GM23338 (cell line): Measurements from ENCODE around the gene MAP2K1. TPM values are rescaled to one million over a fixed set of nuclear protein-coding genes. Genes with fewer than 3 reads are reported as not detected.

Experiments
- ATAC-seq: fragments of 200-7000 bp; cut with Tn5 transposase; 3 replicates; pipeline ENCODE4 v1.9.1; 2020
- DNase-seq: peaks from one replicate; pipeline ENCODE4 v3.0.0-alpha.2; 2015; ENCODE audit warnings: low spot score
- H2AFZ ChIP-seq: fragments of 200-600 bp; sonication (generic); 2 replicates; pipeline ENCODE4 v1.8.0; 2016; ENCODE audit warnings: antibody characterized with exemption, mild to moderate bottlenecking, moderate library complexity
- H3F3A ChIP-seq: fragments of 200-600 bp; sonication (generic); replicated peaks from 2 replicates; pipeline ENCODE4 v1.8.0; 2017; ENCODE audit warnings: antibody characterized with exemption, mixed run types, low read depth
- H3K27ac ChIP-seq: fragments of 200-600 bp; sonication (generic); 2 replicates; pipeline ENCODE4 v1.6.1; 2016; ENCODE audit warnings: low read depth
- H3K27me3 ChIP-seq: fragments of 200-600 bp; sonication (generic); 2 replicates; pipeline ENCODE4 v1.8.0; 2016; ENCODE audit warnings: mild to moderate bottlenecking, mixed run types, moderate library complexity; ENCODE audit not compliant: insufficient read depth
- H3K36me3 ChIP-seq: fragments of 200-600 bp; sonication (generic); 2 replicates; pipeline ENCODE4 v1.8.0; 2016; ENCODE audit warnings: mild to moderate bottlenecking; ENCODE audit not compliant: insufficient read depth
- H3K4me1 ChIP-seq: fragments of 200-600 bp; sonication (generic); 2 replicates; pipeline ENCODE4 v1.8.0; 2016; ENCODE audit warnings: mild to moderate bottlenecking, moderate library complexity; ENCODE audit not compliant: insufficient read depth
- H3K4me2 ChIP-seq: fragments of 200-600 bp; sonication (generic); 2 replicates; pipeline ENCODE4 v1.7.1; 2017; ENCODE audit warnings: mixed run types
- H3K4me3 ChIP-seq: fragments of 200-600 bp; sonication (generic); 2 replicates; pipeline ENCODE4 v1.6.1; 2016; ENCODE audit warnings: mixed run types
- H3K79me2 ChIP-seq: fragments of 200-600 bp; sonication (generic); replicated peaks from 2 replicates; pipeline ENCODE4 v1.8.0; 2017; ENCODE audit warnings: mild to moderate bottlenecking; ENCODE audit not compliant: insufficient read depth
- H3K9me2 ChIP-seq: fragments of 200-600 bp; sonication (generic); 2 replicates; pipeline ENCODE4 v1.8.0; 2017; ENCODE audit not compliant: insufficient read depth
- H4K20me1 ChIP-seq: fragments of 200-600 bp; sonication (generic); replicated peaks from 2 replicates; pipeline ENCODE4 v1.8.0; 2017; ENCODE audit warnings: mild to moderate bottlenecking; ENCODE audit not compliant: insufficient read depth
- H3K27ac Mint-ChIP-seq: 2 replicates; pipeline ENCODE4 v1.8.0; 2020; ENCODE audit warnings: inconsistent platforms, mild to moderate bottlenecking, moderate library complexity, mixed read lengths
- H3K27me3 Mint-ChIP-seq: 3 replicates; pipeline ENCODE4 v1.8.0; 2022; ENCODE audit warnings: low read depth, mild to moderate bottlenecking, moderate library complexity, mixed read lengths, inconsistent platforms; ENCODE audit not compliant: insufficient read depth, poor library complexity
- H3K36me3 Mint-ChIP-seq: 3 replicates; pipeline ENCODE4 v1.8.0; 2021; ENCODE audit warnings: low read depth, mild to moderate bottlenecking, inconsistent platforms, moderate library complexity, mixed read lengths
- H3K4me1 Mint-ChIP-seq: 3 replicates; pipeline ENCODE4 v1.8.0; 2020; ENCODE audit warnings: mild to moderate bottlenecking, inconsistent platforms, mixed read lengths
- H3K4me3 Mint-ChIP-seq: 3 replicates; pipeline ENCODE4 v1.8.0; 2021; ENCODE audit warnings: moderate library complexity, mild to moderate bottlenecking, inconsistent platforms, mixed read lengths
- H3K9me3 Mint-ChIP-seq: 3 replicates; pipeline ENCODE4 v1.8.0; 2020; ENCODE audit warnings: moderate library complexity, mild to moderate bottlenecking, inconsistent platforms, mixed read lengths
- CREB1 ChIP-seq: fragments of 250-450 bp; sonication (Bioruptor Pico); IDR thresholded peaks from 2 replicates; pipeline ENCODE4 v1.5.0; 2020; ENCODE audit warnings: low read depth, mild to moderate bottlenecking, moderate library complexity
- CTCF ChIP-seq, 2 experiments: fragments of 200-600 bp in 1 of 2; sonication (generic) in 1 of 2; conservative IDR thresholded peaks; 2 replicates each; pipeline versions ENCODE4 v1.5.1 to v1.6.1; 2016 to 2017; ENCODE audit warnings: antibody characterized with exemption in 2 of 2, low read depth in 2 of 2, mild to moderate bottlenecking in 2 of 2, moderate library complexity in 1 of 2
- EZH2 ChIP-seq: fragments of 200-600 bp; sonication (generic); IDR thresholded peaks from one replicate; pipeline ENCODE4 v1.8.0; 2017; ENCODE audit warnings: antibody characterized with exemption, mild to moderate bottlenecking, low read depth; ENCODE audit not compliant: unreplicated experiment
- EZH2phosphoT487 ChIP-seq: fragments of 200-600 bp; sonication (generic); IDR thresholded peaks from one replicate; pipeline ENCODE4 v1.8.1; 2018; ENCODE audit warnings: antibody characterized with exemption; ENCODE audit not compliant: unreplicated experiment
- JUNB ChIP-seq: IDR thresholded peaks from one replicate; pipeline ENCODE4 v1.6.1; 2016; ENCODE audit warnings: antibody characterized with exemption; ENCODE audit not compliant: unreplicated experiment
- NANOG ChIP-seq: IDR thresholded peaks from 2 replicates; pipeline ENCODE4 v1.6.1; 2016; ENCODE audit warnings: antibody characterized with exemption, borderline replicate concordance
- POLR2AphosphoS5 ChIP-seq: IDR thresholded peaks from 2 replicates; pipeline ENCODE4 v1.6.1; 2016; ENCODE audit warnings: antibody characterized with exemption, low read depth
- STAT1 ChIP-seq: IDR thresholded peaks from one replicate; pipeline ENCODE4 v1.6.1; 2016; ENCODE audit warnings: antibody characterized with exemption; ENCODE audit not compliant: unreplicated experiment
- ZNF114 ChIP-seq: fragments of 250-450 bp; sonication (Bioruptor Pico); IDR thresholded peaks from 2 replicates; pipeline ENCODE4 v1.5.0; 2020; ENCODE audit warnings: mild to moderate bottlenecking, moderate library complexity
- ZNF331 ChIP-seq: fragments of 250-450 bp; sonication (Bioruptor Pico); IDR thresholded peaks from 2 replicates; pipeline ENCODE4 v1.5.0; 2020; ENCODE audit warnings: low read depth, mild to moderate bottlenecking, moderate library complexity
- ZNF462 ChIP-seq: fragments of 250-450 bp; sonication (Bioruptor Pico); IDR thresholded peaks from 2 replicates; pipeline ENCODE4 v1.5.0; 2020; ENCODE audit warnings: mild to moderate bottlenecking, moderate library complexity
- polyA plus RNA-seq: library from polyadenylated mRNA; unstranded; fragments of >200 nt; fragmentation: Nextera tagmentation; extraction: Ambion mirVana; gene quantifications from 2 replicates; pipeline ENCODE4 v1.2.1, GENCODE V29; 2016
- total RNA-seq: library from RNA; depleted of rRNA; stranded (reverse); fragments of >200 nt; shearing (Covaris generic); gene quantifications from 2 replicates; pipeline ENCODE4 v1.2.3, GENCODE V29; 2014
- TF ChIP-seq, protein P1 (sequence below): IDR thresholded peaks from 2 replicates; pipeline ENCODE4 v1.6.1; 2016; ENCODE audit warnings: antibody characterized with exemption
- TF ChIP-seq, protein P2 (sequence below): IDR thresholded peaks from one replicate; pipeline ENCODE4 v1.6.1; 2018; ENCODE audit warnings: antibody characterized with exemption; ENCODE audit not compliant: unreplicated experiment

The MAP2K1 gene
- total and polyA plus RNA-seq, 2 experiments from 2014 or later = 42.0 to 68.5 TPM

GRCh38 chr15:66389859-66390381 is 3.2 kb downstream of the MAP2K1 start:
- H3K4me2 ChIP-seq = 0 out of 2 replicates have a peak overlapping the region, but pooled peaks have one; percentile 5
- no peaks in the 10 kb centered on the region for H3K9me2 ChIP-seq
- ATAC-seq (no peak), DNase-seq (no peak)
- H3F3A ChIP-seq = 0 out of 2 replicates have a peak, but pooled peaks cover 6% of the 10 kb centered on the region
- no peak overlapping the region for H3K4me3 ChIP-seq
- TF ChIP-seq STAT1 = no peak
- TF ChIP-seq EZH2 = no peak
- TF ChIP-seq, protein P1, sequence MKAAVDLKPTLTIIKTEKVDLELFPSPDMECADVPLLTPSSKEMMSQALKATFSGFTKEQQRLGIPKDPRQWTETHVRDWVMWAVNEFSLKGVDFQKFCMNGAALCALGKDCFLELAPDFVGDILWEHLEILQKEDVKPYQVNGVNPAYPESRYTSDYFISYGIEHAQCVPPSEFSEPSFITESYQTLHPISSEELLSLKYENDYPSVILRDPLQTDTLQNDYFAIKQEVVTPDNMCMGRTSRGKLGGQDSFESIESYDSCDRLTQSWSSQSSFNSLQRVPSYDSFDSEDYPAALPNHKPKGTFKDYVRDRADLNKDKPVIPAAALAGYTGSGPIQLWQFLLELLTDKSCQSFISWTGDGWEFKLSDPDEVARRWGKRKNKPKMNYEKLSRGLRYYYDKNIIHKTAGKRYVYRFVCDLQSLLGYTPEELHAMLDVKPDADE = no peak
- TF ChIP-seq ZNF462 (CRISPR knock-in tag) = no peak
- no peak for TF ChIP-seq CTCF (conservative IDR thresholded peaks at IDR 0.05; ENCODE audit: low read depth in 2 of 2)
- TF ChIP-seq EZH2phosphoT487 = no peak
- no peak for TF ChIP-seq ZNF331 (CRISPR knock-in tag)
- TF ChIP-seq JUNB = no peak
- TF ChIP-seq CREB1 (CRISPR knock-in tag) = no peak
- no peak for TF ChIP-seq NANOG
- TF ChIP-seq, protein P2, sequence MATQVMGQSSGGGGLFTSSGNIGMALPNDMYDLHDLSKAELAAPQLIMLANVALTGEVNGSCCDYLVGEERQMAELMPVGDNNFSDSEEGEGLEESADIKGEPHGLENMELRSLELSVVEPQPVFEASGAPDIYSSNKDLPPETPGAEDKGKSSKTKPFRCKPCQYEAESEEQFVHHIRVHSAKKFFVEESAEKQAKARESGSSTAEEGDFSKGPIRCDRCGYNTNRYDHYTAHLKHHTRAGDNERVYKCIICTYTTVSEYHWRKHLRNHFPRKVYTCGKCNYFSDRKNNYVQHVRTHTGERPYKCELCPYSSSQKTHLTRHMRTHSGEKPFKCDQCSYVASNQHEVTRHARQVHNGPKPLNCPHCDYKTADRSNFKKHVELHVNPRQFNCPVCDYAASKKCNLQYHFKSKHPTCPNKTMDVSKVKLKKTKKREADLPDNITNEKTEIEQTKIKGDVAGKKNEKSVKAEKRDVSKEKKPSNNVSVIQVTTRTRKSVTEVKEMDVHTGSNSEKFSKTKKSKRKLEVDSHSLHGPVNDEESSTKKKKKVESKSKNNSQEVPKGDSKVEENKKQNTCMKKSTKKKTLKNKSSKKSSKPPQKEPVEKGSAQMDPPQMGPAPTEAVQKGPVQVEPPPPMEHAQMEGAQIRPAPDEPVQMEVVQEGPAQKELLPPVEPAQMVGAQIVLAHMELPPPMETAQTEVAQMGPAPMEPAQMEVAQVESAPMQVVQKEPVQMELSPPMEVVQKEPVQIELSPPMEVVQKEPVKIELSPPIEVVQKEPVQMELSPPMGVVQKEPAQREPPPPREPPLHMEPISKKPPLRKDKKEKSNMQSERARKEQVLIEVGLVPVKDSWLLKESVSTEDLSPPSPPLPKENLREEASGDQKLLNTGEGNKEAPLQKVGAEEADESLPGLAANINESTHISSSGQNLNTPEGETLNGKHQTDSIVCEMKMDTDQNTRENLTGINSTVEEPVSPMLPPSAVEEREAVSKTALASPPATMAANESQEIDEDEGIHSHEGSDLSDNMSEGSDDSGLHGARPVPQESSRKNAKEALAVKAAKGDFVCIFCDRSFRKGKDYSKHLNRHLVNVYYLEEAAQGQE = no peak
- TF ChIP-seq POLR2AphosphoS5 = no peak
- no peak for TF ChIP-seq ZNF114
- peaks cover 77% of the 10 kb centered on the region for H3K79me2 ChIP-seq
- H3K27me3 ChIP-seq = no peaks in the 10 kb centered on the region
- Mint-ChIP-seq H3K9me3 (no peaks in the 10 kb centered on the region), H3K36me3 (peaks cover 24% of the 10 kb centered on the region), H3K27me3 (peaks cover 4% of the 10 kb centered on the region), H3K27ac (no peak overlapping the region; the same call in 1 of the 2 replicates), H3K4me3 (no peak overlapping the region), H3K4me1 (peaks cover 33% of the 10 kb centered on the region)
- H3K36me3 ChIP-seq = no peaks in the 10 kb centered on the region
- H2AFZ ChIP-seq = no peak overlapping the region
- peaks cover 7% of the 10 kb centered on the region for H3K4me1 ChIP-seq
- H4K20me1 ChIP-seq = peaks cover 41% of the 10 kb centered on the region
- no peak overlapping the region for H3K27ac ChIP-seq
